Stimulated activated CD8-positive, alpha-beta memory T cell treated with anti-CD3 and anti-CD28 coated beads, Interleukin-4, amount 100 ng/mL, for 48 hours (primary cell): ENCODE results near the gene ARHGEF10L.

Source experiments
- DNase-seq: peaks from one replicate; pipeline ENCODE4 v3.0.0-alpha.2; 2020

Gene ARHGEF10L

DNA sequence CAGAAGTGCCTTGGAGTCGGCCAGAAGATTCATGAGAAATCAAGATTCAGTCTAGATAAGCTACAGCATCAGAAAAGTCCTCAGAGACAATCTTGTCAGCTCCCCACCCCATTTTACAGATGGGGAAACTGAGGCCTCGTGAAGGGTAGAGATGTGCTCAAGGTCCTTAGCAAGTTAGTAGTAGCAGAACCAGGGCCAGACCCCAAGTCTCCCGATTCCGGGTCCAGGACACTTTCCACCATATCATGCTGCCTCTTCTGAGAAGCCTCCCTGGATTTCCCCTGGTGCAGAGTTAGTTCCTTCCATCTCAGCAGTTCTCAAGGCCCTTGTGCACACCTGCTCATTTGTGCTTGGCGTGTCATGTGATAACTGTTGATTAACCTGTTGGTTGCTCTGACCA is 124.1 kb downstream of the ARHGEF10L start:
- no peak for DNase-seq

DNA sequence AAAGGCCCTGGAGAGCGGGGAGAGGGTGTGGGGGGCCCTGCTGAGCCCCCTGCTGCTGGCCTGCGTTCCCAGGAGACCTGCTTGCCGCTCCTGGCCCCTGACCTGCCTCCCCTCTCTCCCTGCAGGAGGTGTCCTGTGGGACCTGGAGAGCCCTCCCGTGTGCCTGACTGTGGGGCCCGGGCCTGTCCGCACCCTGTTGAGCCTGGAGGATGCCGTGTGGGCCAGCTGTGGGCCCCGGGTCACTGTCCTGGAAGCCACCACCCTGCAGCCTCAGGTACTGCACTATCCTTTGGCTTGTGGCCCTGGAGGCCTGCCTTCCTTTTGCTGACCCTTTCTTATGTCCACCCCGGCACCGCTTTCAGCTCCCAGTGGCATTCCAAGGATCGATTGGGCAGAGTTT is 124.8 kb downstream of the ARHGEF10L start:
- no peak for DNase-seq

DNA sequence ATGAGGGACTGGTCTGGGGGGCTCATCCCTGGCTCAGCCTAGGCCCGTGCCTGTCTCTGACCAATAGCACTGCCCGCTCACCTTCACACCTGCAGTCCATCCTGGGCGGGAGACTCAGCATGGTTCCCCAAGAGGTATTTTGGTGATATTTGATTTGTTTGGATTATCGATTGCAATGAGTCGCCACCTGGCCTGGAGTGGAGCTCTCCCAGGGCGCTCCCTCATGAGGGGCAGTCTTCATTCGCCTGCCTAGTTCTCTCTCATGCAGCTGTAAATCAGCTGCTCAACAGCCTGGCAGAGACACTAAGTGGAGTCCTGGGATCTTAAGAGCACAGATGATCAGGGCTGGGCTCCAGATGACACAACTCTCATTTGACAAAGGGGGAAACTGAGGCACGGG is 125.6 kb downstream of the ARHGEF10L start:
- no peak for DNase-seq

DNA sequence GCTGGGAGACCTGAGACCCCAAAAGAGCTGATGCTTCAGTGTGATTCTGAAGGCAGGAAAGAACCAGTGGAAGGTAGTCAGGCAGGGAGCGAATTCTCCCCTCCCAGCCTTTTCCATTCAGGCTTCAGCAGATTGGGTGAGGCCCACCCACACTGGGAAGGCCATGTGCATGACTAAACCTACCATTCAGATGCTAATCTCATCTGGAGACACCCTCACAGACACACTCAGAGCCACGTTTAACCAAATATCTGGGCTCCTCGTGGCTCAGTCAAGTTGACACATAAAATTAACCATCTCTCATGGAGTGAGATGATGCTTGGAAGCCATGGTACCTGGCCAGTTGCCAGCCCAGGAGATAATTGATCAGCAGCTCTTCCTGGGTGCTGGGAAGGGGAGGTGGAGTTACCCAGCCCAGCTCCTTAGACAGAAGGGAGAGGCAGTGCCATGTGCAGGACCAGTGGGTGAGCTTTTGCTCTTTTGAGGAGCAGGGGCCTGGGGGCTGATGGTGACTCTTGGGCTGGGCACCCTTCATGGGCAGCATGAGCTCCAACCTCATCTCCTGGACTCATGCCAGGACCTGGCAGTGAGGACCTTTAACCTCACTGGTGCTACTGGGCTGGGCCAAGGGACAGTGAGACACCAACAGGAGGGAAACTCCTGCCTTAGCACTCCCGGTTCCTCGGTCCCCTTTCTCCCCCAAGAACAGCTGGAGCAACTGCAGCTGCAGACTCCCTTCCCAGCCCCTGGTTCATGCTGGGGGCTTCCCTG is 126.6 kb downstream of the ARHGEF10L start:
- DNase-seq: no peak

DNA sequence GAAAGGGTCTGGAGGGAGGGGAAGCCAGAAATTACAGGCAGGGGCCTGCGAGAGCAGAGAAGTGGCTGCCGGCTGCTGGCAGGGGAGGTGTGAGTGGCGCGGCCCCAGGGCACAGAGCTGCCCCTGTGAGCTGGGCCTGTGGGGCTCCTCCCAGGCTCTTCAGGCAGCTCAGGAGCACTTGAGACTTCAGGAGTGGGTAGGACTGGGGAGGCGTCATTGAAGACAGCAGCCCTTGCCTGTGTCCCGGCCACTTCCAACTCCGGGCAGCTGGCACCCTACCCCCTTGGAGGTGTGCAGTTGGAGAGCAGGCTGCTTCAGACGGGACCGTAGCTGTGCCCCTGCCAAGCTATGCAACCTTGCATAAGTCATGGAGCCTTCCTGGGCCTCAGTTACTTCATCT is 128.1 kb downstream of the ARHGEF10L start:
- no peak for DNase-seq

DNA sequence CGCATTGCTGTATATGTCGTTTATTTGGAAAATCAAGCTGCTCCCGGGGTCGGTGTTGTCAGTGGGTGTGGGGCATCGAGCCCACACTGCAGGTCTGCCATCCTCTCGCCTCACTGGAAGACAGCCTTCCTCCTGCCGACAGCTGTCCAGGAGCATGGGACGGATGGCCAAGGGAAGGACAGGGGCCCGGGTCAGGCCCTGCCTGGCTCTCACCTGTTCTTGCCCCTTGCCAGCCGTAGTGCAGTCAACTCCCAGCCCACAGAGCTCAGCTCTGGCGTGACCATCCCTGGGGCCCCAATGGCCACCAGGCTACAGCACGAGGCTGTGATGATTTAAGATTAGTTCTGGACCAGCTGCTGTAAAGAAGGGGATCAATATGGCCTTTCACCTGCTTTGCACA is 128.7 kb downstream of the ARHGEF10L start:
- DNase-seq: no peak

DNA sequence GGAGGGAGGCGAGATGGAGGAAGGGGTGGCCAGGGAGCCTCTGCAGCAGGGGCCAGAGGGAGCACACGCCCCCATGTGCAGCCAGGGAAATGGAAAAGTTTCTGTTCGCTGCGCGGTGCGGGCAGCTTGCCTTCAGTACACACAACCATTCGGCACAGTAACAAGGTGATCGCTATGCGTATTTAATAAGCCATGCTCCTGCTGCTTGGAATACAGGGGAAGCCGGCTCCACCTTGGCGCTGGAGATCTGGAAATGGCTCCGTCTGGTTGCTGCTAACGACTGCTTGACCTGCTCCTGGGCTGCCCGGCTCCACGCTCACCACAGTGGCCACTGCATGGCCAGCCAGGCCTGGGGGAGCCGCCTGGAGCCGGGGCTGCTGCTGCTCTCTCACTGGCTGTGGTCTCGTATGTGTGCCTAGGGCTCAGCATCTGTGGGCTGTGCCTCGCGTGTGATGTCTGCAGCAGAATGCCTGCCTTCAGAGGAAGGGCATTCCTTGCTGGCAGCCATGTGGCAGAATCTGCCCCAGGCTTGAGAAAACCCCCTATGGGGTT is 129.2 kb downstream of the ARHGEF10L start:
- DNase-seq: no peak

DNA sequence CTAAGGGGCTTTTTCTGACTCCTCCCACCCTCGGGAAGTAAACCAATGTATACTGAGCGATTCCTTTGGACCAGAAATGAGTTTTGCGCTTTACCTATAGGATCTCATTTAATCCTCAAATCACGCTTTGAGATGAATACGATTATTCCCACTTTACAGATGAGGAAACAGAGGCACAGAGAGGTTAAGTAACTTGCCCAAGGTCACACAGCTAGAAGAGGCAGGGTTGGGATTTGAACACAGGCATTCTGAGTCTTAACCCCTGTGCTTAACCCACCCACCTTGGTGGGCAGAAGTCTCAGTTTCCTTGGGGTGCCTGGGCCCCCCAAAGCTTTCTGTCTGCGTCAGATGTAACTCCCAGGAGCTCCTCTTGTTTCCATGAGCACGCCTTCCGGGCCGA is 129.8 kb downstream of the ARHGEF10L start:
- DNase-seq: no peak

DNA sequence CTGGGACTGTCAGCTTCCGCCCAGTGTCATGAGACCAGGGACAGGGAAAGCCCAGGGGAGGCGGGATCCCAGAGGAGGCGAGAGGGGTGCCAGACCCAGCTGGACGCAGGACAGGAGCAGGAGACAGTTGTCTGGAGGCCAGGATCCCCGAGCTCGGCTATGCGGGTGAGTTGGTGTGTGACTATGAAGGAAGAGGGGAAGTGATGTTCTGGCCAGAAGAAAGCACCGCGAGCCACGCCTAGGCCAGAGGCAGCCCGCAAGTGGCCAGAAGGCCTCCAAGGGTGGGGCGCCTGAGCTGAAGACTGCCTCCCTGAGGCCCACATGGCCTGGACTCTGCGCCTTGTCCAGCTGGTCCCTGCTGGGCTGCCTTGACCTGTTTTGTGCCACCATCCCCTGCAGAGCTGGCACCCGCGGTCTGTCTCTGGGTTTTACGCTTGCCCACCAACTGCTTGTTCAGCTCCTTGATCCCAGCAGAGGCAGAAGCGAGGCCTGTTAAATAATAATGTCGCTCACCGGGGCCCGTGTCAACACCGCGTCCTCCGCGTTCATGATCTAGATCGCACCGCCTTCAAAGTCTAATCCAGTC is 130.5 kb downstream of the ARHGEF10L start:
- DNase-seq: no peak

DNA sequence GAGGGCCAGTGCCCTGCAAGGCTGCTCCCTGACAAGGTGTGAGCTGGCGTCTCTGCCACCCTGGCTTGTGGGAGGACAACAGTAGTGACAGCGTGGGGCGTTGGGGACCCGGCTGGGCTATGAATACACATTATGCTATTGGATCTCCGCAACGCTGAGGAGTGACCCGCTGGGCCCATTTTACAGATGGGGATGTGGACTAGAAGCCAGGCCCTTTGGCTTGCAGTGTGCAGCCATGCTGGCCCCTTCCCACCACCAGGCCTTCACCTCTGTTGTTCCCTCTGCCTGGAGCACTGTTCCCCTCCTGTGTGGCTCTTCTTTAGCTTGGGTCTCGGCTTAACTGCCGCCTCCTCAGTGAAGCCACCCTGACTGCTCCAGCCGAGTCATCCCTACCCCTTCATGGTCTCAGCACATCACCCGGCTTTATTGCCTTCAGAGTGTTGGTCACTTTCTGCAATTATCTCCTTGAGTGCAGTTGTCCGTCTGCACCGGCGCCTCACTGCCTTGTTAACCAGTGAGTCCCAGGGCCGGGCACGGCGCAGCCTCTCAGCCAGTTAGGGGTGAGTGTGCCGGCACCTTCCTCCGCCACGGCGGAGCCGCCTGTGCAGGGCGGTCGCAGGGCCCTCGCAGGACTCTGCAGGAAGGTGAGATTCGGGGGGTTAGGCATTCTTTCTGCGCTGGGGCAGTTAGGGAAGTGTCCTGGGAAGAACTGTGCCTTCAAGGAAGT is 131.3 kb downstream of the ARHGEF10L start:
- DNase-seq: no peak

DNA sequence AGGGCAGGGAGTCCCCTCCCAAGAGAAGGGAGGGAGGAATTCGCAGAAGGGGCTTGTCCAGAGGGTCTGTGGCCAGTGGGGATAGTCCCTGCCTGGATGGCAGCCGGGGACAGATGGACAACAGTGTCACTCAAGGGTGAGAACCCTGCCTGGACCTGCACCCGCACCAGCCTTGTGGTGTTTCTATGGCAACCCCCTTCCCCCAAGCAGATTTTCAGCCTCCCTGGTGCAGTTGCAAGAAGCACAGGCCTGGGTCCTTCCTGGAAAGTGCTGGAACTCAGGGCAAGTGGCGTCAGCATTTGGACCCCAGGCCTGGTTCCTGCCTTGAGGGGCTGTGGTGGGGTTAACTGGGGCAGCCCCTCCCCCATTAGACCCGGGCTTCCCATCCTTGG is 131.8 kb downstream of the ARHGEF10L start:
- no peak for DNase-seq

DNA sequence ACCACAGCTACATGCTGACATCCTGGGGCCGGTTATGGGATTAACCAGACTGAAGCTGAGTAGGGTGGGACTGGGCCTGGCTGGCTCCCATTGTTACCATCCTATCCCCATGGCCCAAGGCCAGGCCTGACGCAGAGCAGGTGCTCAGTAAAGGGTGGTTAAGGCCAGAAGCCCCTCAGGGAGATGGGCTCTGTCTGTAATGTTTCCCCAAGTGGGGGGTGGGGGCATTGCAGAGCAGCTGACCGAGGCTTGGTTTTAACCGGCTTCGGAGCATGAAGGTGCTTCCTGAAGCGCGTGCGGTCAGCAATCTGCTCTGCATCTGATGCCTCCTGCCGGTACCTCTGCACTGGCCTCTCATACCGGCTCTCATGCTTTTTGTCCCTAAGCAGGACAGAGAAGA is 132.2 kb downstream of the ARHGEF10L start:
- DNase-seq: no peak

DNA sequence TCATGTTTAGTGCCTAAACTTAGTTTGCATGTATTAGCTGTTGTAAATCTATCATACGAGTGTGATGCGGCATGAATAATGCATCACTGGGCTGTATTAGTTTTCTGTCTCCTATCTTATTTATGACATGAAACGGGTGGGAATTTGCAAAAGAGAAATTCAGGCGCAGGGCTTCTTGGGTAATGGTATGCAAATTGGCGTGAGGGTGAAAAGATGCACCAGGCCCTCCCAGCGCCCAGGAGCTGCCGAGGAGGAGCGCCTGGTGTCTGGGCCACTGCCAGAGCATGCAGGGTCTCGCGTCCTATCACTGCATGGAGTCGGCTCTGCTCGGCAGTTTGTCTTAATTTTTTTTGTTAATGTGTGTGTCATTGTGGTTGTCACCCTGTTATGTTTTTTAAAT is 132.7 kb downstream of the ARHGEF10L start:
- DNase-seq: no peak

DNA sequence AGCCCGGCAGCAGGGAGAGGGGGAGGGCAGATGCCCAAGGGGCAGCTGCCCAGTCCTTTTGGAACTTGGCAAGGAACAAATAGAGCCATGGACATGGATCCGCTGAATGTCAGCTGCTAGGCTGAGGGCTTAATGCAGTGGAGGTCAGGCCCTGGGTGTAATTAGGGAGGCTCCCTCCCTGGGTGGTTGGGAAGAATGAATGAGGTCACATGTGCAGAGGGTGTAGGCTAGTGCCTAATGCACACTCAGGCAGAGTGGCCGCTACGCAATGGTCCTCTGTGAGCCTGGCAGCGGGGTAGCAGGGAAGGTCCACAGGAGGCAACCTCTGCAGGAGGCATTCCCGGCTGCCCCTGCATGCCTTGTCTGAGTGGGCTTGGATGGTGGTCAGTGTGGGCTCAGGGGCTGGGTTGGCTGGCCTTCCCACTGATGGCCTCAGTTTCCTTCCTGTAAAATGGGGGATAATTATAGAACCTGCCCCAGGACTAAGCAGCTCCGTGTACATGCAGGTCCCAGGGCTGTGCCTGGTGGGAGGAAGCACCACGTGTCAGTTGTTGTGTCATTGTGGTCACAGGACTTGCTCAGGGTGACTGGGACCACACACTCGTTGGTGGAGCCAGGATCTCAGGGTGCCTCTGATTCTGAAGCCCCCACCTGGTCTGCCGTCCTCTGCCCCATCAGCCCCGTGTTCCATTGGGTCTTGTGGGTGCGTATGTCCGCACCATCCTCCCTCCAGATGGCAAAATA is 134.0 kb downstream of the ARHGEF10L start:
- no peak for DNase-seq

DNA sequence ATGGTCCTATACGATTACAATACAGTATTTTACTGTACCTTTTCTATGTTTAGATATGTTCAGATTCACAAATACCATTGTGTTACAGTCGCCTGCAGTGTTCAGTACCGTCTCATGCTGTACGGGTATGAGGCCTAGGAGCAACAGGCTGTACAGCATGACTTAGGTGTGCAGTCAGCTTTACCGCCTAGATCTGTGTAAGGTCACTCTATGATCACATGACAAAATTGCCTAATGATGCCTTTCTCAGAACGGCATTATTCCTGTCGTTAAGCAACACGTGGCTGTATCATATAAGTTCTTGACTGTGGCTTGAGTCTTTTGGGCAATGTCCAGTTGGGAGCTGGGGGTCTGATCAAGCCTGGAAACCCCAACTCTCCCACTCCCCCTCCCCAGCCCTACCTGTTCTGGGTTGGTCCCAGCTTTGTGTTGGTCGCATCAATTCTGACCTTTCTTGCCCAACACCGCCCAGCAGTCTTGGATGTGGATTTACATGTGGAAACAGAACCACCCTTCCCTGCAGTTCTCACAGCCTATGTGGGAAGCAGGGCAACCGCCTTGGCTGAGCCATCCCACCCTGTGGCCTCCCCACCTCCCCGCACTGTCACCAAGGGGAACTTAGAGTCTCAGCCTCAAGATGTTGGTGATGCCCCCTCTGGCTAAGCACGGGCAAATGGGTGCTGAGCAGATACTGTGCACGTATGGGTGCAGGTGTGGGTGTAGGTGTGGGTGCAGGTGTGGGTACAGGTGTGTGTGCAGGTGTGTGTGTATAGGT is 135.4 kb downstream of the ARHGEF10L start:
- DNase-seq: no peak

DNA sequence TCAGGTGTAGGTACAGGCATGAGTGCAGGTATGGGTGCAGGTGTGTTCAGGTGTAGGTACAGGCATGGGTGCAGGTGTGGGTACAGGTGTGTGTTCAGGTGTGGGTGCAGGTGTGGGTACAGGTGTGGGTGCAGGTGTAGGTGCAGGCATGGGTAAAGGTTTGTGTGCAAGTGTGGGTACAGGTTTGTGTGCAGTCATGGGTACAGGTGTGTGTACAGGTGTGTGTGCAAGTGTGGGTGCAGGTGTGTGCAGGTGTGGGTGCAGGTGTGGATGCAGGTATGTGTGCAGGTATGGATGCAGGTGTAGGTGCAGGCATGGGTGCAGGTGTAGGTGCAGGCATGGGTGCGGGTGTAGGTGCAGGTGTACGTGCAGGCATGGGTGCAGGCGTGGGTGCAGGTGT is 136.2 kb downstream of the ARHGEF10L start:
- DNase-seq: no peak

DNA sequence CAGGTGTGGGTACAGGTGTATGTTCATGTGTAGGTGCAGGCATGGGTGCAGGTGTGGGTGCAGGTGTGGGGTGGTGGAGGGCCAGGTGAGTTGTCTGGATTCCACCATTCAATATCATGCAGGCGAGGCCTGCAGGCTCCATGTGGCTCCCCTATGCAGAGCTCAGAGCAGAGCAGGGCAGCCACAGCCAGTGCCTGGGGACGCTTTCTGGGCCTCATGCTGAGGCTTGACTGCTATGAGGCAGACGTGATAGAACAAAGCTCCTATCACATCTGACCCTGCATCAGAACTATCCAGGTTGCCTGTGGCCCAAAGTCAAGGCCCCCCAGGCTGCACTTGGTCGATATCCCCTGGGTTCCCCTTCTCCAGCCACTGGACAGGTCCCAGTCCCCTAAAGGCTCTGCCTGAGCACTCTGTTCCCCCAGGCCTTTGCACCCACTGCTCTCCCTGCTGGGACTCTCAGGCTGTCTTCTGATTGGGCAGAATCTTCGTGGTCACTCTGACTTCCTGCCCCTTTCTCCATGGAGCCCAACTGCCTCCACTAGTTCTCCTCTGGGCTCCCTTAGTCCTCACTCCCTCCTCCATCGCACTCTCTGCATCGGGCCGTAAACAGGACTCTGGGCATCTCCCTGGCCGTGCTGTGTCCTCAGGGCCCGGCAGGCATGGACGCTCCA is 137.0 kb downstream of the ARHGEF10L start:
- no peak for DNase-seq

DNA sequence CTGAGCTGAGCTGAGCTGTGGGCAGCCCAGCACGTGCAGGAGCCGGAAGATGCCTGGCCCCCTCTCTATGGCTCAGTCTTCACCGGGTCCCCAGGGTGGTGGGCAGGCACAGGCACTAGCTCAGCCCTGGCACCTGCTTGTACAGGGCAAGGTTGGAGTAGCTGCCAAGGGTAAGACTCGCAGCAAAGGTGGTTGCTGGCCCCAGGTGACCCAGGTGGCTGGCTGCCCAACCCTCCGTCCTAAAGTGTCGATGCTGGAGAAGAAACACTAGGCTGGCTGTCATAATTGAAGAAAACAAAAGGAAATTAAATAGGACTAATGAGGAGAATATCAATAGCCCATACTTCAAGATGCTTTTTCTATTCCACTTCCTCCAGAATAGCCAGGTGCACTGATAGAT is 138.5 kb downstream of the ARHGEF10L start:
- DNase-seq: no peak

DNA sequence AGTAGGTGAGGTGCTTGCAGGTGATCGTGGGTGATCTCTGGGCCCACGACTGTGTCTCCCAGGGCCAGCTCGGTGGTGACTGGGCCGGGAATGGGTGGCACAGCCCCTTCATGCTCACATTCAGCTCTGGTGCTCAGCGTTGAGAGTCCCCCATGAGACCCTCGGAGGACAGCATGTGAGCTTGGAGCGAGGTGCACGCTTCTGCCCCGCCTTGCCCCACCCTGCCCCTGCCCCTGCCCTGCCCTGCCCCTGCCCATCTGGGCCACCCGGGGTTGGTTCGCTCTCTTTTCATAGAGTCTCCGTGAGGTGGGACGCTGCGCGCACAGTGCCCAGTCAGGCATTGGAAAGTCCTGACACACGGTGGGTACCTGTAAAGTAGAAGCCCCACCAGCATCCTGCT is 140.4 kb downstream of the ARHGEF10L start:
- no peak for DNase-seq

DNA sequence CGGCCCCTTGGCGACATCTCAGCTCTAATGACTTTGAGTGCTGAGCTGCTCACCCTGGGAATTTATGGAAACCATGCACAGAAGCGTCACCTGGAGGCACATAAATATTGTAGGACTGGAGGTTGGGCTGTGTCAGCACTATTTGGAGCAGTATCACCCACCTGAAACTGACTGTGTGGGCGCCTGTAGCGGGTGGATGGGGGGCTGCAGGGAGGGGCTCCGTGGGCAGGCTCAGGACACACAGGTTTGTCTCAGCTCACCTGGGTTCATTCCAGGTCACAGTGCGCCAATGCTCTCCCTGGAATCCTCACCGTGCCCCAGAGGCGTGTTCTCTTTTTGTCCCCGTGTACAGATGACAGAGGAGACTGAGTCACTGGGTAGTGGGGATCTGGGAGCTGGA is 140.8 kb downstream of the ARHGEF10L start:
- no peak for DNase-seq

DNA sequence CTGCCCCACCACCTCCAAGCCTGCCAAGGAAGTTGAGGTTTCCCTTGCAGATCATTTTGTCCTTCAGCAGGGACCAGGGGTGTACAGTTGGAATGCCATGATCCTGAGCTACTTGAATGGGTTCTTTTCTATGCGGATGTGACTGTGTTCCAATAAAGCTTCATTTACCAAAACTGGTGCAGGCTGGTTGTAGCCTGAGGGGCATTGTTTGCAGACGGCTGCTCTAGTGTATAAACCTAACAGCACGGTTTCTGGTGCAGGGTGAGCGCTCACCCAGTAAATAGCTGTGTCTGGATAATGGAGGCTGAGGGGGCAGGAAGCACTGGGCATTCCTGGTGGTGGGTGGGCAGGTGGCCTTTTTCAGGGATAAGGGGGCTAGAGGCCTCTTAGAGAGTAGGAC is 142.9 kb downstream of the ARHGEF10L start:
- no peak for DNase-seq

DNA sequence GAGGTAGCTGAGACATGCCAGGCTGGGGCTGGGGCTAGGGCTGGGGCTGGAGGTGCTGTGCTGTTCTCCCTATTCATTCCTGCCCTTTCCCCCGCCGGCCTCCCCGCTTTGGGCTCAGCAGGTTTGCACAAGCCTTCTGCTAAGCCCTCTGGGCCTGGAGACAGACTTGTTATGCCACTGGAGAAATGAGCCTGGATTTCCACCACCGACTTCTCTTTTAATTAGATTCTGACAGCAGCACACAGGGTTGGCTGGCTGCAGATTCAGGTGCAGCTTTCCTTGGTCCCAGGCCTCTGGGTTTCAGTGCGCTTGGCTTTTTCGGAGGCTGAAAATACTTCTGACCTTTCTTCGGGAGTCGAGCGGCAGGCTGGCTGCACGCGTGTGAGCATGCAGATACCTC is 144.1 kb downstream of the ARHGEF10L start:
- DNase-seq: no peak
